Activated CD8-positive, alpha-beta memory T cell treated with anti-CD3 and anti-CD28 coated beads for 24 hours (primary cell): ENCODE data around the gene KLHL4.
"Not testable (repeated sequence)": the region's sequence is repeated elsewhere in the genome, so short reads cannot be mapped to it uniquely, and the experiment has no call there.

Experiments used
- DNase-seq: peaks from one replicate; pipeline ENCODE4 v3.0.0-alpha.2; 2020

Gene KLHL4, protein sequence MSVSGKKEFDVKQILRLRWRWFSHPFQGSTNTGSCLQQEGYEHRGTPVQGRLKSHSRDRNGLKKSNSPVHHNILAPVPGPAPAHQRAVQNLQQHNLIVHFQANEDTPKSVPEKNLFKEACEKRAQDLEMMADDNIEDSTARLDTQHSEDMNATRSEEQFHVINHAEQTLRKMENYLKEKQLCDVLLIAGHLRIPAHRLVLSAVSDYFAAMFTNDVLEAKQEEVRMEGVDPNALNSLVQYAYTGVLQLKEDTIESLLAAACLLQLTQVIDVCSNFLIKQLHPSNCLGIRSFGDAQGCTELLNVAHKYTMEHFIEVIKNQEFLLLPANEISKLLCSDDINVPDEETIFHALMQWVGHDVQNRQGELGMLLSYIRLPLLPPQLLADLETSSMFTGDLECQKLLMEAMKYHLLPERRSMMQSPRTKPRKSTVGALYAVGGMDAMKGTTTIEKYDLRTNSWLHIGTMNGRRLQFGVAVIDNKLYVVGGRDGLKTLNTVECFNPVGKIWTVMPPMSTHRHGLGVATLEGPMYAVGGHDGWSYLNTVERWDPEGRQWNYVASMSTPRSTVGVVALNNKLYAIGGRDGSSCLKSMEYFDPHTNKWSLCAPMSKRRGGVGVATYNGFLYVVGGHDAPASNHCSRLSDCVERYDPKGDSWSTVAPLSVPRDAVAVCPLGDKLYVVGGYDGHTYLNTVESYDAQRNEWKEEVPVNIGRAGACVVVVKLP

GRCh38 chrX:87517571-87518141, at the start of gene KLHL4:
KLHL4 (plus strand) TSS chrX:87517802; CDS start chrX:87517894, 92 bp downstream.
- no peak for DNase-seq

GRCh38 chrX:87468941-87469340, 48.7 kb upstream of the KLHL4 start:
- no peak for DNase-seq

DNA sequence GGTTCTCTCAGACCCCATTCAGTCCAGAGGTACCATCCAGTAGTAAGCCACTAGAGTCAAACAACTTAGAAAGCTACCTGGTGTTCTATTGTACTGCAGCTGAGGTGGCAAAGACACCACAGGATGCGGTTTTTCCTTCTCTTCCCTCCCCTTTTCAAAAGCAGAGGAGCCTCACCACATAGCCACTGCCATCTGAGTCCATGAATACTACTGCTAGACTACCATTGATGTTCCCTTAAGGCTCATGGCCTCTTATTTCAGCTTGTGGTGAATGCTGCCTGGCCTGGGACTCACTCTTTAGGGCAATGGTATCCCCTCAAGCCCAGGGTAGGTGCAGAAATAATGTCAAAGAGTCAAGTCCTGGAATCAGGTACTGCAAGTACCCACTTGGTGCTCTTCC, 41.8 kb upstream of the KLHL4 start:
- DNase-seq, result no peak

DNA sequence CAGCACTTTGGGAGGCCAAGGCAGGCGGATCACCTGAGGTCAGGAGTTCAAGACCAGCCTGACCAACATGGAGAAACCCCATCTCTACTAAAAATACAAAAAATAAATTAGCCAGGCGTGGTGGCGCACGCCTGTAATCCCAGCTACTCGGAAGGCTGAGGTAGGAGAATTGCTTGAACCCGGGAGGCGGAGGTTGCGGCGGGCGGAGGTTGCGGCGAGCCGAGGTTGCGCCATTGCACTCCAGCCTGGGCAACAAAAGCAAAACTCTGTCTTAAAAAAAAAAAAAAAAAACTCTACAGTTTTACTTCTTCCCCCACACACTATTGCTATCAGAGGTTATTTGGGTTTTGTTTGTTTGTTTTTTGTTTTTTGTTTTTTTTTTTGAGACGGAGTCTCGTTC, 38.9 kb upstream of the KLHL4 start:
- not testable (repeated sequence) for DNase-seq

DNA sequence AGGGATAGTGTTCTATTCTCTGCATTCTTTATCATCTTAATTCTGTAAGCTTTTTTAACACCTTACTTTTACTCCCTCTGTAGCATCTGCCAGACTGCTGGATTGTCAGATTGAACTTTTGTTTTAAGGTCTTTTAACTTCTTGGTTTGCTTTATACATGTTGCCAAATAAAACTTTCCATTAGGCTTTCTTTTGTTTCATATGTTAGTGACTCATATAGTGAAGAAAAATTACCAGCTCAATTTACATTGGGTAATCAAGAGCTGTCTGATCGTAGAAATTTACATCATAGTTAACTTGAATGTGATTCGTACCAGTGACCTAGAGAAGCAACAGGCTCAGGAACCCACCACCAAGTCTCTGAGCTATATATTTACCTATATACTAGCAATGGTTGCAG, 28.5 kb upstream of the KLHL4 start:
- DNase-seq, result no peak

DNA sequence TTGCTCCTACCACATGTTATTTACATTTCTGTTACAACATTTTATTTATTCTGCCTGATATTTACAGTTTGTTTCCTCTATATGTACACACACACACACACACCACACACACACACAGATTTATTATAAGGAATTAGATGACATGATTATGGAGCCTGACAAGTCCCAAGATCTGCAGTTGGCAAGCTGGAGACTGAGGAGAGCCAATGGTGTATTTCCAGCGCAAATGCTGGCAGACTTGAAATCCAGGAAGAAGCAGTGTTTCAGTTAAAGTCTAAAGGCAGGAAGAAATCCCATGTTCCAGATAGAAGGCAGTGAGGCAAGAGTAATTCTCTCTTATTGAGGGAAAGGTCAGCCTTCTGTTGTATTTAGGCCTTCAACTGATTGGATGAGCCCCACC, 1.8 kb upstream of the KLHL4 start:
- DNase-seq, result no peak

DNA sequence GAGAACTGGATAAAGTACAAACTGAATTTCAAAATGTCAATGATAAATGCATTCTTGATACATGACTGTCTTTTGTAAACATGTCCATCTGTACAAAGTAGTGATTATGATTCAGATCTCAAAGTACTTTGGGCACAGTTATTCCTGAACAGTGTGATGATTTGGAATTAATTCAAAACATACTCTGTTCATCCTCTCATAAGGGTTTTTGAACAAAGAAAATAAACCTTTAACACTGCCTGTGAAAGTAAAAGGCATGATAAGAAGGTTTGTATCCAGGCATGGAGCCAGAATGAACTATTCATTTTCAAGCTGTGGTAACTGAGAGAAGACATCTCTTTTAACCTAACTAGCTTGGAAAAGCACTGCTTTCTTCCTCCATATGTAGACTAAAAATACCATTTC, 883 bp upstream of the KLHL4 start:
- DNase-seq, result no peak

DNA sequence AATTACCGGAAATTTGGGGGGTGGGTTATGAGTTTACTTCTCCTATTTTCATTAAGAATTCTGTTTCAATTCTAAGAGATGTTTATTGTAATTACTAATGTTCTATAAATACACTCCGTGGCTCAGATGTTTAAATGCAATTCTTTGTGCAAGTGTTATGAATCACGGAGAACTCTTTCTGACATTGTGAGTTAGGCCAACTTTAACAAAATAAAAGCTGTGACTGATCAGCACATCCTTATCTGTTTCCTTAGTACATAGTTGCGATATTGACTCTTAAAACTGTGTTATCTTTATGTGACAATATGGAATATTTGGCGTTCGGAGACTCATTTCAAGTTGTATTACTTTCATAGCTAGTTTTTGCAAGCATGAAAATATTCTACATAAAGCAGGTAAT, 902 bp downstream of the KLHL4 start:
- no peak for DNase-seq

GRCh38 chrX:87525771-87526229, 8.2 kb downstream of the KLHL4 start:
- DNase-seq, result no peak

- DNase-seq, result no peak
These were observed 8.7 kb downstream of the KLHL4 start for GRCh38 chrX:87526281-87526680.

- no peak for DNase-seq
These were observed 10.9 kb downstream of the KLHL4 start for GRCh38 chrX:87528487-87528886.

GRCh38 chrX:87571964-87572363, 54.4 kb downstream of the KLHL4 start:
- no peak for DNase-seq

DNA sequence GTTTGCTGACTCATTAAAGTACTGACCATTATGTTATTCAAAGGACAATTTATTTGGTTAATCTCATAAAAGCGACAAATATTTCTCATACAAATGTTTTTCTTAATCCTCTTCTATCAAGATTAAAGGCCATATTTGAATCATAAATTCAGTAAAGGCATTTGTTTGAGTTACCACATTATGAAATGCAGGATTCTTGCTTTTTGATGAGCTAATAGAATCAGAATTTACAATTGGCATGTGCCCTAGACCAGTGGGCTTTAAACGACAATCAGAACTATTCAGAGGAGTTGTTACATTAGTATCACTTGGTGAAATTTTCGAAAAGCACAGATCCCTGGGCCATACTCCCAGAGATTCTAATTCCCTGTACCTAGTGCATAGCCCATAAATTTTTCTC, 55.3 kb downstream of the KLHL4 start:
- no peak for DNase-seq

GRCh38 chrX:87578978-87579377, 61.4 kb downstream of the KLHL4 start:
- DNase-seq, result no peak

DNA sequence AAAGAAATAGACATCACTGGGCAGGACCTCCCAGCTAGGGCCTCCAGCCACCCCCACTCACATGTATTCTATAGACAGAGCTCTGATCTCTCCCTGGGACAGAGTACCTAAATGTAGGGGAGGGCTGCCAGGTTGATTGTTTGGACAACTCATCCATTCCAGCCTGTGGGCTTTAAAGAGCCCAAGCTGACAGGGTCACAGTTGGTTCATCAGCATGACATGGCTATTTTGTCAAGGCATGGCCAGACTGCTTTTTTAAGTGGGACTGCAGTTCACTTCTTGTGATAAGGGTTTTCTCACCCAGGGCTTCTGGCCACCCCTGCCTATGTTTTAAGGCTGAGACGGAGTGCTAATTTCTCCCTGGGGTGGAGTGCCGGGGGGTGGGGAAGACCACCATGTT, 63.3 kb downstream of the KLHL4 start:
- no peak for DNase-seq

DNA sequence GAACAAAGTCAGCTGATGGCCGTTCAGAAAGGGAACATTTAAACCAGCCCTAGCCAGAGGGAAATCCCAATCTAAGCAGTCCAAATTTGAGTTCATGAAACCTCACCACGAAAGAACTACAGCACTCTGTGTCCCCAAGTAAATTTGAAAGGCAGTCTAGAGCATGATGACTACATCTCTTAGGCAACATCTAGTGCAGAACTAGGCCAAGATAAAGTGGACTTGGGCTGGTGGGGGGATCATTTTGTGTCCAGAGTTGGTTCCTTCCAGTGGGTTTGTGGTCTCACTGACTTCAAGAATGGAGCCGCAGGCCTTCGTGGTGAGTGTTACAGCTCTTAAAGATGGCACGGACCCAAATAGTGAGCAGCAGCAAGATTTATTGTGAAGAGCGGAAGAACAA, 64.9 kb downstream of the KLHL4 start:
- DNase-seq, result no peak

GRCh38 chrX:87583679-87584078, 66.1 kb downstream of the KLHL4 start:
- no peak for DNase-seq

GRCh38 chrX:87616371-87616770, 98.8 kb downstream of the KLHL4 start:
- no peak for DNase-seq

GRCh38 chrX:87621697-87622096, 104.1 kb downstream of the KLHL4 start:
- DNase-seq, result no peak

- no peak for DNase-seq
These were observed 109.4 kb downstream of the KLHL4 start for GRCh38 chrX:87626996-87627395.

DNA sequence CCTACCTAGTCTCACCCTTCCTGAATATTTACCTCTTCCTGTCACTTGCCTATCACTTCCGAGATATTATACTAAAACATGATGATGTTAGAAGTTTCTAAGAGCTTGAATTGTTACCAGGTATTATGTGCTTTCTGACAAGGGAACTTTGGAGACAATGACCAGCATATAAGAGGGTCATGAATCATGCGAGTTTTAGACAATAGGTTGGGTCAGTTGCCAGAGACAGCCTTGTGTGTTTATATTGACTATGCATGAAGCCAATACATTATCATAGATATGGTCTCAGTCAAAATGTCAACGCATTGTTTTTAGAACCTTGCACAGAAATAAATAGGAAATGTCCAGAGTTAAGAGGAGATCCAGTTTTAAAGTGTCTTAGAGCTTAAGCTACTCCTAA, 116.8 kb downstream of the KLHL4 start:
- DNase-seq, result no peak

DNA sequence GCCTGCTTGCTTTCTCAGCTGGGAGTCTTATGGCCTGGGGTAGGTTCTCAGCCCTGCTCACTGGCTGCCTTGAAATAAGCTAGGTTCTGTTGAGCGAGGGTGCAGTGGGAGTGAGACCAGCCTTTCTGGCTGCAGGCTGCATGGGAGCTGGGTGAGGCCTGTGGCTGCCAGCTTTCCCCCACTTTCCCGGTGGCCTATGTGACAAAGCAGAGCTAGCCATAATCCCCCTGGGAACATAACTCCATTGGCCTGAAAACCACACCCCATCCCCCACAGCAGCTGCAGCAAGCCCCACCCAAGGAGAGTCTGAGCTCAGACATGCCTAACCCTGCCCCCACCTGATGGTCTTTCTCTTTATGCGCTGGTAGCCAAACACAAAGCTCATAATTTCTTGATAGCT, 118.9 kb downstream of the KLHL4 start:
- DNase-seq, result no peak

- DNase-seq, result not testable (repeated sequence)
These were observed 123.8 kb downstream of the KLHL4 start for GRCh38 chrX:87641439-87641838.

DNA sequence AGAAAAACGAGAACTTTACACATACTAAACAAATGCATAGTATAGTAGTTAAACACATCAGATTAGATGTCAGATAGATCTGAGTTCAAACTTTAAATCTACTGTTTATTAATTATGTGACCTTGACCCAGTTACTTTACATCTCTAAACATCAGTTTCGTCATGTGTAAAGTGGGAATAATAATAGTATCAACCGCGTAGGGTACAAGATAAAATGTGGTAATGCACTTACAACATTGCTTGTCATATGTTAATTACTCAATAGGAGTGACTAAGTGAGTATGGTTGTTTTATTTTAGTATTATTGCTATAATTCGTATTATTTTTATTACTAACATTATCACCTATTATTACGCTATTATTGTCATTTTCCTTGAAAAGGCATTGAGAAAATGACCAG, 144.2 kb downstream of the KLHL4 start:
- DNase-seq, result no peak
